Keratinocyte (primary cell): ENCODE measurements around the gene GUCY2C. TPM values are rescaled to one million over a fixed set of nuclear protein-coding genes. Genes with fewer than 3 reads are reported as not detected.

Source experiments
- DNase-seq: peaks from one replicate; pipeline ENCODE4 v3.0.0-alpha.2; 2011; ENCODE audit warnings: low read depth, missing footprints, low spot score
- FAIRE-seq: peaks from 2 replicates; lab custom pipeline; 2011; peaks lifted over from hg19 to GRCh38; lab: Jason Lieb, UNC
- H2AFZ ChIP-seq: 2 replicates; pipeline ENCODE4 v1.6.0; 2012; ENCODE audit warnings: low read length, control low read depth, inconsistent platforms; ENCODE audit not compliant: control insufficient read depth
- H3K27ac ChIP-seq: 2 replicates; pipeline ENCODE4 v1.5.1; 2011; ENCODE audit warnings: low read length; ENCODE audit not compliant: control insufficient read depth, insufficient read depth
- H3K27me3 ChIP-seq: 3 replicates; pipeline ENCODE4 v1.6.0; 2011; ENCODE audit warnings: low read length; ENCODE audit not compliant: control insufficient read depth, insufficient read depth; ENCODE audit errors: extremely low read depth
- H3K36me3 ChIP-seq, 2 experiments: 2 replicates in 1 of 2; 3 replicates in 1 of 2; pipeline ENCODE4 v1.5.1; 2011; ENCODE audit warnings: low read length in 2 of 2, mild to moderate bottlenecking in 1 of 2; ENCODE audit not compliant: control insufficient read depth in 2 of 2, insufficient read depth in 2 of 2; ENCODE audit errors: extremely low read depth in 1 of 2
- H3K4me1 ChIP-seq: 3 replicates; pipeline ENCODE4 v1.5.1; 2011; ENCODE audit warnings: low read length; ENCODE audit not compliant: control insufficient read depth, insufficient read depth; ENCODE audit errors: extremely low read depth
- H3K4me2 ChIP-seq: 3 replicates; pipeline ENCODE4 v1.6.0; 2011; ENCODE audit warnings: low read depth, low read length; ENCODE audit not compliant: control insufficient read depth, insufficient read depth; ENCODE audit errors: extremely low read depth
- H3K4me3 ChIP-seq, 3 experiments: fragments of 200-600 bp in 1 of 3; sonication (generic) in 1 of 3; 2 replicates in 2 of 3; 3 replicates in 1 of 3; pipeline ENCODE4 v1.5.1; 2011 to 2016; ENCODE audit warnings: low read length in 3 of 3, mild to moderate bottlenecking in 3 of 3, control low read depth in 2 of 3, inconsistent platforms in 1 of 3, low read depth in 1 of 3, mixed read lengths in 1 of 3, mixed run types in 1 of 3, moderate library complexity in 1 of 3; ENCODE audit not compliant: control insufficient read depth in 2 of 3, insufficient read depth in 2 of 3; ENCODE audit errors: extremely low read depth in 1 of 3
- H3K79me2 ChIP-seq: 2 replicates; pipeline ENCODE4 v1.6.0; 2012; ENCODE audit warnings: low read length; ENCODE audit not compliant: control insufficient read depth, insufficient read depth
- H3K9ac ChIP-seq: 3 replicates; pipeline ENCODE4 v1.6.0; 2011; ENCODE audit warnings: low read length; ENCODE audit not compliant: control insufficient read depth, insufficient read depth; ENCODE audit errors: extremely low read depth
- H3K9me1 ChIP-seq: 3 replicates; pipeline ENCODE4 v1.6.0; 2011; ENCODE audit warnings: low read length; ENCODE audit not compliant: control insufficient read depth, insufficient read depth; ENCODE audit errors: extremely low read depth
- H3K9me3 ChIP-seq: 2 replicates; pipeline ENCODE4 v1.5.1; 2012; ENCODE audit warnings: low read depth, low read length; ENCODE audit not compliant: control insufficient read depth
- H4K20me1 ChIP-seq: 3 replicates; pipeline ENCODE4 v1.6.0; 2011; ENCODE audit warnings: low read length; ENCODE audit not compliant: control insufficient read depth, insufficient read depth; ENCODE audit errors: extremely low read depth
- CTCF ChIP-seq, 3 experiments: IDR thresholded peaks in 1 of 3; conservative IDR thresholded peaks in 1 of 3; optimal IDR thresholded peaks in 1 of 3; 2 replicates in 2 of 3; 3 replicates in 1 of 3; pipeline versions ENCODE3 to v1.5.1; 2011; ENCODE audit warnings: low read length in 3 of 3, mild to moderate bottlenecking in 3 of 3, moderate library complexity in 2 of 3, control low read depth in 1 of 3, inconsistent platforms in 1 of 3; ENCODE audit not compliant: insufficient read depth in 2 of 3; ENCODE audit errors: extremely low read depth in 1 of 3
- EZH2 ChIP-seq: IDR thresholded peaks from one replicate; pipeline ENCODE4 v1.6.1; 2012; ENCODE audit warnings: inconsistent platforms, mild to moderate bottlenecking, low read length, moderate library complexity
- dilution Hi-C: fragments of 300-500 bp; cut with MboI; formaldehyde crosslinking; loops from one replicate; pipeline ENCODE4 v1.7.0; 2020; ENCODE audit warnings: low sequenced_read_pairs; ENCODE audit not compliant: extremely low pct_ligation_motif_present
- polyA plus RNA-seq, 5 experiments: library from polyadenylated mRNA; depleted of rRNA in 3 of 5; stranded (reverse) in 3 of 5; stranded (forward) in 1 of 5; unstranded in 1 of 5; fragments of >200 nt; gene quantifications; 1 replicate in 1 of 5; 2 replicates in 3 of 5; 3 replicates in 1 of 5; pipeline versions ENCODE4 v1.2.1 to v1.2.3, GENCODE V29; 2011 to 2012; ENCODE audit warnings: missing spikeins in 2 of 5, low read depth in 1 of 5, low replicate concordance in 1 of 5

Gene GUCY2C
- polyA plus RNA-seq, 1 donor (not counting 4 experiments of a cell fraction or from before 2014, with no cell fraction given) = 0.03 TPM

GRCh38 chr12:14628771-14629170 lies 67.6 kb downstream of the GUCY2C start:
- TF ChIP-seq EZH2 (no peak), CTCF (optimal IDR thresholded peaks at IDR 0.05 in 1 of 3, IDR thresholded peaks at IDR 0.05 in 1 of 3, conservative IDR thresholded peaks at IDR 0.05 in 1 of 3; ENCODE audit: extremely low read depth in 1 of 3, insufficient read depth in 2 of 3, low read length in 3 of 3) (no peak)
- Histone ChIP-seq H3K79me2 (no peaks in the 10 kb centered on the region), H3K9me1 (no peaks in the 10 kb centered on the region), H3K9ac (no peak overlapping the region), H3K4me3 (no peak overlapping the region), H3K9me3 (no peaks in the 10 kb centered on the region), H3K4me1 (no peaks in the 10 kb centered on the region), H3K36me3 (no peaks in the 10 kb centered on the region), H3K4me2 (no peak overlapping the region), H3K27me3 (no peaks in the 10 kb centered on the region), H4K20me1 (no peaks in the 10 kb centered on the region), H3K27ac (no peak overlapping the region), H2AFZ (no peak overlapping the region)
- dilution Hi-C loops = no loop called here
- DNase-seq (no peak), FAIRE-seq (no peak)

GRCh38 chr12:14621826-14622225 lies 74.6 kb downstream of the GUCY2C start:
- H3K27ac ChIP-seq = no peak overlapping the region
- H3K9me3 ChIP-seq = no peaks in the 10 kb centered on the region
- no peak overlapping the region for H3K4me2 ChIP-seq
- TF ChIP-seq EZH2 = no peak
- TF ChIP-seq CTCF (optimal IDR thresholded peaks at IDR 0.05 in 1 of 3, IDR thresholded peaks at IDR 0.05 in 1 of 3, conservative IDR thresholded peaks at IDR 0.05 in 1 of 3; ENCODE audit: extremely low read depth in 1 of 3, insufficient read depth in 2 of 3, low read length in 3 of 3) = no peak
- H3K36me3 ChIP-seq = no peaks in the 10 kb centered on the region
- H3K27me3 ChIP-seq = no peaks in the 10 kb centered on the region
- H4K20me1 ChIP-seq = no peaks in the 10 kb centered on the region
- dilution Hi-C loops = no loop called here
- H3K9ac ChIP-seq = no peak overlapping the region
- FAIRE-seq = no peak
- H3K79me2 ChIP-seq = no peaks in the 10 kb centered on the region
- no peak overlapping the region for H3K4me3 ChIP-seq
- DNase-seq = no peak
- H3K4me1 ChIP-seq = no peaks in the 10 kb centered on the region
- H2AFZ ChIP-seq = no peak overlapping the region
- H3K9me1 ChIP-seq = no peaks in the 10 kb centered on the region
